NCI-H1417 treated with DMSO at 0.1 percent for 48 hours (cell line): ENCODE measurements around the gene CPA1.
A peak's percentile ranks its signal among the peaks of the same experiment; 100 is the strongest.

Source experiments
- DNase-seq: peaks from one replicate; lab custom pipeline; 2025; lab: John Stamatoyannopoulos, UW

Gene CPA1

GRCh38 chr7:130394421-130395195 is 14.3 kb downstream of the CPA1 start:
- no peak for DNase-seq

DNA sequence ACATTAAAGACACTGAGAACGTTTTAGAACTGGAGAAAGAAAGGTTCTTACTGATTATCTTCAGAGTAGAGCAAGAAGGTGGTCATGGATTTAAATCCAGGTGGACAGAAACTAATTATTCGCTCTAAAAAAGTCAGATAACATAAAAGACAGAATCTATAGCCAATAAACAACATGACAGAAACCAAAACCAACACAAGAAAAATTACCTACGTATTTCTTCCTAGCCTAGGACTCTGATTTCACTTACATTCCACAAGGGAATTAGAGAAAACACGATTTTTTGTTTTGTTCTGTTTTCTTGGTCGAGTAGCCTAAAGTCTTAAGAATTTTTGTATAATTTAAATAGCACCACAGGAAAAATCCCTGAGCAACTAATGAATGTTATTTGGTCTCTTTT is 15.1 kb downstream of the CPA1 start:
- DNase-seq, result no peak

DNA sequence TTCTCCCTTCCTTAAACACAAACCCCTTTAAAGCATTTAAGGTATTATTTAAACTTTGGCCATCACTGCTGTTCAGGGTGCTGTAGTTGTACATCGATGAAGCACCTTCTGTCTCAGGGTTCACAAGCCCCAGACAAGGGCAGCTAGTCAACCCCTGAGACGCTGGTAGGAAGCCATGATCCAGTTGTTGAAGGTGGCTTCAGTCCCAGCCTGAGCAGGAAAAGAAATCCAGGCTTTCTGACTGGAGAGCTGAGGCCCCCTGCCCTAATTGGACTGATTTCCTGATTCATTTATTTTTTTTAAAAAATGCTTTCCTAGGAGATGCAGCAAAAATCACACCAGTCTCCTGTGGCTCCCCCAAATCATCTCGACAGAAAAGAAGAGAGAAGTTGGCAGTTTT is 15.8 kb downstream of the CPA1 start:
- no peak for DNase-seq

DNA sequence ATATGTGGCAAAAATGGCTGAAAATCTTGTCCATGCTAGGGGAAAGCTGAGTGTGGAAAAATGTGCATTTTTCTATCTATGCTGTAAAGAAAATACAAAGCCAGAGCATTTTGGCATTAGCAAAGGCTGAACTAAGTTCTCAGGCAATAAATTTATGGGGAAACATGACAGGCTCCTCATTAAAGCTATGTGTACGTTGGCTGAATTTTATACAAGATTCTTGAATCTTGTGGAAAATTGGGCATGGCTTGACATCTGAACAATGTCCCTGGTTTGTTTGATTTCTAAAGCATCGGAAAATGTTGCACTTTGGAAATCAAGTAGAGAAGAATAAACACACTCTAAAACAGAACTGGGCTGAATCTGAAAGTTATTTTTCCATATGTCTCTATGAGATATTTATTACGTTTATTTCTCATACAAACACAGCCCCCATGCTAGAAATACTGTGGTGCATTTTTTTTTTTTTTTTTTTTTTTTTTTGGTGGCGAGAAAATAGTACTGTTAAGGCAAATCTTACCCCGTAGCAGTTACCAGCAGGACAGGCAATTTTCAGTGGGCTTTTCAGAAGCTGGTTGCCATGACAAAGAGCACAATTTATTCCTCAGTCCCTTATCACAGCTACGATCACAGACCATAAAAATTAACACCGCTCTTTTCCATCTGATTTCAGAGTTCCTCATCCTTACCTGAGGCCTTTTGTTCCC is 16.9 kb downstream of the CPA1 start:
- no peak for DNase-seq

- DNase-seq, result no peak
These were observed 17.4 kb downstream of the CPA1 start for GRCh38 chr7:130397758-130398073.

DNA sequence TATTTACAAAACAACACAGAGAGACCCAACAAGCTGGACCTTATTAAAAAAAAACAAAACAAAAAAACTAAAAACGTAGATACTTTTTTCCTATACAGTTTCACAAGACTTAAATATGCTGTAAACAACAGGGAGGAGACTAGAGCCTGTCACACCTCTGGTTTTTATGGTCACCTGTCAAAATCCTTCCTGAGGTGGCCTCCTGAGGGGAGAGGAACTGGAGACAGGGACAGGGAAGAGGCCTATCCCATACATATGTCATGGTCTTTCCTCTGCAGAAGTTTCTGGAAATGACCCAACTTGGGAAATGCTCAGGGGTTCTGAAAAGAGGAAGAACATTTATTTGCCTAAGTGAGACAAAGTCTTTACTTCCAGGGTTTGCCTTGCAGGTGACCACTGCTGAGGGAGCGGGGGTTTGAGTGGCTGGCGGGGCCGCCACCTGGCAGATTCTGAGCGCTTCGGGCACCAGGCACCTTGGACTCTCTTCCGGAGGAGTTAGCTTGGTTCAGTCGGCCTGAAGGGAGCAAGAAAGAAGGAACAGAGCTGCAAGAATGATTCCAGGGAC is 18.3 kb downstream of the CPA1 start:
- DNase-seq, result no peak

- no peak for DNase-seq
These were observed 19.9 kb downstream of the CPA1 start for GRCh38 chr7:130400120-130400572.

- DNase-seq, result no peak
These were observed 20.8 kb downstream of the CPA1 start for GRCh38 chr7:130401101-130401500.

GRCh38 chr7:130401578-130401977 is 21.3 kb downstream of the CPA1 start:
- DNase-seq, result no peak

- no peak for DNase-seq
These were observed 24.7 kb downstream of the CPA1 start for GRCh38 chr7:130405003-130405402.

- DNase-seq, result no peak
These were observed 28.9 kb downstream of the CPA1 start for GRCh38 chr7:130409067-130409711.

GRCh38 chr7:130409712-130410072 is 29.4 kb downstream of the CPA1 start:
- no peak for DNase-seq

- peak; percentile 25 for DNase-seq
These were observed 30.7 kb downstream of the CPA1 start for GRCh38 chr7:130410868-130411541.

DNA sequence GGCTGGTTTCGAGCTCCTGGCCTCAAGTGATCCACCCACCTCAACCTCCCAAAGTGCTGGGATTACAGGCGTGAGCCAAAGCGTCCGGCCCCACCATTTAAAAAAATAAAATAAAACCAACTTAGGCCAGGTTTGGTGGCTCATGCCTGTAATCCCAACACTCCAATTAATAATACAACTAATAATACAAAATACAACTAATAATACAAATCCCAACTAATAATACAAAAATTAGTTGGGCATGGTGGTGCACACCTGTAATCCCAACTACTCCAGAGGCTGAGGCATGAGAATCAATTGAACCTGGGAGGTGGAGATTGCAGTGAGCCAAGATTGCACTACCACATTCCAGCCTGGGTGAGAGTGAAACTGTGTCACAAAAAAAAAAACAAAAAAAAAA is 32.9 kb downstream of the CPA1 start:
- DNase-seq, result no peak

DNA sequence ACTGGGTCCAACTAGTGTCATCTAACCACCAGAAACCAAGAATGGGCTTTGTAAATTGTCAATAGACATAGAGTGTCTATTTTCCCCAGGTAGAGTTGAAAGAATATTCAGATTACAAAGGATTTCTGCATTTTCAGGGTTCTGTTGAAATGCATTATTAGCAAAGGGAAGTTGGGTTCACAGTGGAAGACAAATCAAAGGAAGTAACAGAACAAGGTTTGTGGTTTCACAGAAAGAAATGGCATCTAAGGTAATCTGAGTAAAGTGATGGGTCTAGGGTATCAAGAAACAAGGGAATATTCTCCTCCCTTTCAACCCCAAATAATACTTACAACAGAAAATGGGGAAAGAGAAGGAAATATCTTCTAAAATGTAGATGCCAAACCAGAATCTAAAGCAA is 34.7 kb downstream of the CPA1 start:
- DNase-seq, result no peak

DNA sequence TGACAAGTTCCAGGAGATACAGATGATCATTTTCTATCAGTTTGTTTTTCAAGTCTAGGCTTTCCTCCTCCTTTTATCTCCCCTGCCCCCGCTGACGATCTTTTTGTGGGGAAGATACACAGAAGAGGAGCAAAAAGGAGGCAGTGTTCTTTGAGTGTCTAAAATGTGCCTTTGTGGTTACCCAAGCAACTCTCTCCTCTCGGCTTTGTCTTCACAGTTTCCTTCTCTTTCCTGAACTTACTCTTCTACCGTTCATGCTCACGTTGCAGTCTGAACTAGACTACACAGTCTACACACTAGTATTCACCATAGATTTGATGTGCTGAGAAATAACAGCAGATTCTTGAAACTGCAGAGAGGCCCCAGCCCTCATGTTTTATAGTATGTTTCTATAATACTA is 36.9 kb downstream of the CPA1 start:
- DNase-seq, result no peak

DNA sequence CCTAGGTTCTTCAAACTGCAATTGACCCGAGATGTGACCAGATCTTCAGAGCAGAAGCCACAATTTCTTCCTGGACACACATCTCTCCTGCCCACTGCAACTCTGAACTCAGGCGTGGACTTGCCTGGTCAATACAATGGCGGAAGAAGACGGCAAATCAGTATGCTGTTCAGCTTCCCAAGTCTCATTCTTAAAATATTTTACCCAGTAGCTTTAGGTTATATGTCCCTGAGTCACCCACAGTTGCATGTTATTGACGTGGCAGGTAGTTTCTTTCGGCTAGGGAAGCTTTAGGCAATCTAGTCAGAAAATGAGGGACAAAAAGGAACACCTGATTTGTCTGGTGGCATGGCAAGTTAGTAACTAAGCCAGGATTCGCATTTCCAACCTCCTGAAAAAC is 38.0 kb downstream of the CPA1 start:
- no peak for DNase-seq

DNA sequence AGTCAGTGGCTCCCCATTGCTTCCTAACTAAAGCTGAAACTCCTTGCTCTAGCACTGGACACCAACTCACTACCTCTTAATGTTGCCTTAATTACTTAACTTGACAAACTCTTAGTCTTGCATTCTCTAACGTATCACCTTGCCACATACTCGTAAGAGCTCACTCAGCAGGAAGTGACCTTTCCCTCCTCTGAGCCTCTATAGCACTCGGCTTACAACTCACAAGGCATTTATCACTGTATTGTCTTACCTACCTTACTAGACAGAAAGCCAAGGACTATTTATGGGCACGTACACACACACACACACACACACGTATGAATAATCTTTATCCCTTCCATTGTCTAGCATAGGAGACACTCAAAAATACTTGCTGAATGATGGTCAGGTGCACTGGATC is 39.4 kb downstream of the CPA1 start:
- DNase-seq, result no peak

- no peak for DNase-seq
These were observed 40.8 kb downstream of the CPA1 start for GRCh38 chr7:130420943-130421578.

DNA sequence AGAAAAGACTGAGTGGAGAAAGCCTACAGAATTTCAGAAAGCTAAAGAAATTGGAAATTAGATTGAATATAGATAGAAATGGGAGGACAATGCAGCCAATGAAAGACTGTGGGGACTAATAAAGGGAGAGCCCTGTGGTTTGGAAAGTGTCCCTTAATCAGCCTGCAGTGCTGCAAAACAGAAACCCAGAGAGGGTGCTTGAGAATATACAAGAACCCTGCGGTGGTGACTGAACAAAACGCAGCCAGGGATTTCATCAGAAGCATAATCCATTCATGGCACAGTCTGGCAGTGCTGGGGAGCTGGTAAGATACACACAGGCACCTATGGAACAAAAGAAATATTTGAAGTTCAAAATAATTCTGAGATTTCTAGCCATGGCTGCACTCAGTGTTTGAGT is 41.4 kb downstream of the CPA1 start:
- peak; percentile 76 for DNase-seq

GRCh38 chr7:130423501-130424037 is 43.3 kb downstream of the CPA1 start:
- DNase-seq, result no peak

- no peak for DNase-seq
These were observed 45.5 kb downstream of the CPA1 start for GRCh38 chr7:130425796-130426195.
